Breast epithelium (tissue), 4 donors: ENCODE data around the gene NDUFS6. TPM values are rescaled to one million over a fixed set of nuclear protein-coding genes. Genes with fewer than 3 reads are reported as not detected.

ENCODE experiments used
- DNase-seq, 2 donors: peaks; one replicate each; pipeline ENCODE4 v3.0.0-alpha.2; 2019; ENCODE audit warnings: low spot score in 2 of 2
- H3K27ac ChIP-seq, 2 donors: fragments of 200-600 bp; sonication (generic) in 1 of 2; one replicate each; pipeline ENCODE4 v1.5.1; 2016 to 2019; ENCODE audit warnings: mild to moderate bottlenecking in 1 of 2
- H3K27me3 ChIP-seq, 2 donors: fragments of 200-600 bp; sonication (generic) in 1 of 2; one replicate each; pipeline versions ENCODE4 v1.5.1 to v1.6.0; 2017 to 2019; ENCODE audit warnings: control low read depth in 1 of 2, mild to moderate bottlenecking in 1 of 2
- H3K36me3 ChIP-seq: fragments of 200-600 bp; one replicate; pipeline ENCODE4 v1.5.1; 2019
- H3K4me1 ChIP-seq, 2 donors: fragments of 200-600 bp; sonication (generic); one replicate each; pipeline ENCODE4 v1.5.1; 2016 to 2019; ENCODE audit warnings: control low read depth in 1 of 2
- H3K4me3 ChIP-seq, 3 donors: fragments of 200-600 bp; sonication (generic); 1 replicate in 2 of 3; 2 replicates in 1 of 3; pipeline ENCODE4 v1.5.1; 2016 to 2019; ENCODE audit warnings: mild to moderate bottlenecking in 3 of 3, moderate library complexity in 2 of 3
- H3K9me3 ChIP-seq, 2 donors: fragments of 200-600 bp; sonication (generic) in 1 of 2; one replicate each; pipeline ENCODE4 v1.5.1; 2016 to 2019; ENCODE audit warnings: control low read depth in 1 of 2
- CTCF ChIP-seq, 3 donors: fragments of 450-650 bp; IDR thresholded peaks; one replicate each; pipeline ENCODE4 v1.5.1; 2016 to 2017; ENCODE audit warnings: antibody characterized with exemption in 3 of 3, mild to moderate bottlenecking in 3 of 3, moderate library complexity in 3 of 3
- POLR2A ChIP-seq: fragments of 450-650 bp; IDR thresholded peaks from one replicate; pipeline ENCODE4 v1.6.1; 2016; ENCODE audit warnings: antibody characterized with exemption, mild to moderate bottlenecking, moderate library complexity
- POLR2AphosphoS5 ChIP-seq, 3 donors: sonication (generic); formaldehyde crosslinking; IDR thresholded peaks; one replicate each; pipeline ENCODE4 v1.6.1; 2017; ENCODE audit warnings: antibody characterized with exemption in 3 of 3
- intact Hi-C: fragments of 100-400 bp; cut with DNase I; formaldehyde crosslinking; loops from one replicate; pipeline ENCODE4 v1.15.1; 2023; ENCODE audit warnings: low total_unique reads
- total RNA-seq, 3 donors: library from RNA; depleted of rRNA; stranded (reverse); fragments of >200 nt; gene quantifications; one replicate each; pipeline ENCODE4 v1.1.0, GENCODE V29; 2016

The NDUFS6 gene
- total RNA-seq, 3 donors from 2014 or later, result 37.9 to 68.8 (median 48.0) TPM

- intact Hi-C loops, result no loop called here
- Histone ChIP-seq H3K27me3 (no peaks in the 10 kb centered on the region), H3K4me1 (no peaks in the 10 kb centered on the region), H3K9me3 (peaks cover 0 to 3% of the 10 kb centered on the region in 2 donors), H3K4me3 (no peak overlapping the region), H3K36me3 (no peaks in the 10 kb centered on the region), H3K27ac (no peak overlapping the region)
- no peak for DNase-seq
- no peak for TF ChIP-seq CTCF (IDR thresholded peaks at IDR 0.05)
- no peak for TF ChIP-seq POLR2AphosphoS5 (IDR thresholded peaks at IDR 0.05)
- TF ChIP-seq POLR2A, result no peak
These were observed 30.6 kb downstream of the NDUFS6 start for GRCh38 chr5:1831677-1832313.

- TF ChIP-seq CTCF (IDR thresholded peaks at IDR 0.05) (no peak), POLR2A (no peak), POLR2AphosphoS5 (IDR thresholded peaks at IDR 0.05) (no peak)
- intact Hi-C loops, result no loop called here
- H3K27ac ChIP-seq, result no peak overlapping the region
- H3K9me3 ChIP-seq, result peaks cover 0 to 3% of the 10 kb centered on the region in 2 donors
- no peak overlapping the region for H3K4me3 ChIP-seq
- H3K4me1 ChIP-seq, result no peaks in the 10 kb centered on the region
- DNase-seq, result no peak
- no peaks in the 10 kb centered on the region for H3K36me3 ChIP-seq
- H3K27me3 ChIP-seq, result no peaks in the 10 kb centered on the region
These were observed 31.5 kb downstream of the NDUFS6 start for GRCh38 chr5:1832511-1833250.

- no peak for DNase-seq
- Histone ChIP-seq H3K27me3 (no peaks in the 10 kb centered on the region), H3K36me3 (no peaks in the 10 kb centered on the region), H3K9me3 (no peaks in the 10 kb centered on the region), H3K27ac (no peak overlapping the region), H3K4me1 (no peaks in the 10 kb centered on the region), H3K4me3 (no peak overlapping the region)
- intact Hi-C loops, result no loop called here
- no peak for TF ChIP-seq POLR2A
- no peak for TF ChIP-seq CTCF (IDR thresholded peaks at IDR 0.05)
- TF ChIP-seq POLR2AphosphoS5 (IDR thresholded peaks at IDR 0.05), result no peak
These were observed 32.2 kb downstream of the NDUFS6 start for GRCh38 chr5:1833264-1834021.

GRCh38 chr5:1834022-1834551 lies 32.9 kb downstream of the NDUFS6 start:
- Histone ChIP-seq H3K9me3 (no peaks in the 10 kb centered on the region), H3K4me3 (no peak overlapping the region), H3K27ac (no peak overlapping the region), H3K36me3 (no peaks in the 10 kb centered on the region), H3K4me1 (no peaks in the 10 kb centered on the region), H3K27me3 (no peaks in the 10 kb centered on the region)
- intact Hi-C loops, result no loop called here
- no peak for TF ChIP-seq POLR2AphosphoS5 (IDR thresholded peaks at IDR 0.05)
- no peak for TF ChIP-seq CTCF (IDR thresholded peaks at IDR 0.05)
- no peak for TF ChIP-seq POLR2A
- DNase-seq, result no peak
